Liver (tissue), 9 donors: Measurements from ENCODE around the gene FIBP. TPM values are rescaled to one million over a fixed set of nuclear protein-coding genes. Genes with fewer than 3 reads are reported as not detected.

Experiments
- DNase-seq: peaks from one replicate; pipeline ENCODE4 v3.0.0-alpha.2; 2017; ENCODE audit warnings: low spot score
- H3K27ac ChIP-seq, 2 donors: one replicate each; pipeline ENCODE4 v1.7.0; 2013; ENCODE audit warnings: inconsistent platforms in 2 of 2, low read length in 2 of 2, control low read depth in 1 of 2, low read depth in 1 of 2, mild to moderate bottlenecking in 1 of 2
- H3K27me3 ChIP-seq, 4 donors: one replicate each; pipeline versions ENCODE4 v1.6.1 to v1.7.0; 2013; ENCODE audit warnings: low read length in 3 of 4, inconsistent platforms in 1 of 4, mild to moderate bottlenecking in 1 of 4, moderate library complexity in 1 of 4; ENCODE audit not compliant: control insufficient read depth in 4 of 4, insufficient read depth in 4 of 4
- H3K36me3 ChIP-seq, 4 donors: one replicate each; pipeline versions ENCODE4 v1.6.1 to v1.7.0; 2013; ENCODE audit warnings: low read length in 3 of 4, mild to moderate bottlenecking in 3 of 4, low read depth in 1 of 4, moderate library complexity in 1 of 4; ENCODE audit not compliant: control insufficient read depth in 4 of 4, insufficient read depth in 3 of 4
- H3K4me1 ChIP-seq, 4 donors: one replicate each; pipeline versions ENCODE4 v1.6.1 to v1.7.0; 2013; ENCODE audit warnings: low read length in 3 of 4, mild to moderate bottlenecking in 3 of 4, moderate library complexity in 1 of 4; ENCODE audit not compliant: control insufficient read depth in 4 of 4, insufficient read depth in 4 of 4
- H3K4me3 ChIP-seq, 3 donors: one replicate each; pipeline versions ENCODE4 v1.6.1 to v1.7.0; 2013; ENCODE audit warnings: low read length in 3 of 3, control low read depth in 1 of 3, low read depth in 1 of 3, mild to moderate bottlenecking in 1 of 3
- H3K9ac ChIP-seq, 2 donors: one replicate each; pipeline ENCODE4 v1.7.0; 2013; ENCODE audit warnings: low read length in 2 of 2, mild to moderate bottlenecking in 2 of 2, moderate library complexity in 2 of 2, control low read depth in 1 of 2, low read depth in 1 of 2
- H3K9me3 ChIP-seq, 4 donors: one replicate each; pipeline versions ENCODE4 v1.6.1 to v1.7.0; 2013; ENCODE audit warnings: low read length in 3 of 4; ENCODE audit not compliant: control insufficient read depth in 4 of 4
- CTCF ChIP-seq: fragments of 150-350 bp; IDR thresholded peaks from 2 replicates; pipeline ENCODE4 v1.5.1; 2017; ENCODE audit warnings: improper control_type of control experiment, low read depth, low read length; ENCODE audit not compliant: missing input control
- EGR1 ChIP-seq, 2 donors: IDR thresholded peaks; 2 replicates each; pipeline ENCODE4 v1.6.1; 2016 to 2018; ENCODE audit warnings: antibody characterized with exemption in 2 of 2, low read depth in 2 of 2
- FOXA1 ChIP-seq: IDR thresholded peaks from 2 replicates; pipeline ENCODE4 v1.6.1; 2016; ENCODE audit warnings: antibody characterized with exemption
- FOXA2 ChIP-seq: IDR thresholded peaks from 2 replicates; pipeline ENCODE4 v1.6.1; 2016; ENCODE audit warnings: antibody characterized with exemption
- GABPA ChIP-seq, 2 donors: IDR thresholded peaks in 1 of 2; conservative IDR thresholded peaks in 1 of 2; 2 replicates each; pipeline ENCODE4 v1.6.1; 2016; ENCODE audit warnings: antibody characterized with exemption in 2 of 2, mild to moderate bottlenecking in 1 of 2, moderate library complexity in 1 of 2
- HNF4A ChIP-seq, 2 donors: conservative IDR thresholded peaks; 2 replicates each; pipeline ENCODE4 v1.6.1; 2016; ENCODE audit warnings: antibody characterized with exemption in 2 of 2, mild to moderate bottlenecking in 2 of 2
- HNF4G ChIP-seq: IDR thresholded peaks from 2 replicates; pipeline ENCODE4 v1.6.1; 2016; ENCODE audit warnings: antibody characterized with exemption
- JUND ChIP-seq, 2 donors: IDR thresholded peaks; 2 replicates each; pipeline ENCODE4 v1.6.1; 2016; ENCODE audit warnings: antibody characterized with exemption in 2 of 2
- MAX ChIP-seq: IDR thresholded peaks from 2 replicates; pipeline ENCODE4 v1.6.1; 2016; ENCODE audit warnings: antibody characterized with exemption
- NR2F2 ChIP-seq: IDR thresholded peaks from 2 replicates; pipeline ENCODE4 v1.6.1; 2016; ENCODE audit warnings: antibody characterized with exemption
- RAD21 ChIP-seq, 2 donors: IDR thresholded peaks; 2 replicates each; pipeline ENCODE4 v1.6.1; 2016; ENCODE audit warnings: antibody characterized with exemption in 2 of 2, mild to moderate bottlenecking in 2 of 2
- RXRA ChIP-seq, 2 donors: IDR thresholded peaks; 2 replicates each; pipeline ENCODE4 v1.6.1; 2017 to 2018; ENCODE audit warnings: antibody characterized with exemption in 2 of 2, mild to moderate bottlenecking in 1 of 2
- SP1 ChIP-seq: IDR thresholded peaks from 2 replicates; pipeline ENCODE4 v1.6.1; 2018; ENCODE audit warnings: antibody characterized with exemption, mild to moderate bottlenecking
- TAF1 ChIP-seq: conservative IDR thresholded peaks from 2 replicates; pipeline ENCODE4 v1.6.1; 2016; ENCODE audit warnings: antibody characterized with exemption, mild to moderate bottlenecking
- YY1 ChIP-seq: IDR thresholded peaks from 2 replicates; pipeline ENCODE4 v1.6.1; 2016; ENCODE audit warnings: antibody characterized with exemption, mild to moderate bottlenecking
- WGBS: extraction: QIAGEN DNeasy Blood & Tissue Kit; methylation state at CpG from one replicate; pipeline ENCODE4 v1.1.7; 2013; 5-methylcytosine and 5-hydroxymethylcytosine counted together
- polyA plus RNA-seq, 2 donors: library from polyadenylated mRNA; stranded (reverse) in 1 of 2; unstranded in 1 of 2; fragments of 200-250 nt in 1 of 2; fragments of >200 nt in 1 of 2; fragmentation: Nextera tagmentation in 1 of 2; extraction: Ambion mirVana in 1 of 2; gene quantifications; one replicate each; pipeline versions ENCODE4 v1.2.1 to v1.2.3, GENCODE V29; 2013 to 2015
- total RNA-seq, 2 donors: library from RNA; depleted of rRNA; stranded (reverse); fragments of >200 nt; gene quantifications; one replicate each; pipeline ENCODE4 v1.2.3, GENCODE V29; 2014
- TF ChIP-seq, protein P1 (sequence below): IDR thresholded peaks from 2 replicates; pipeline ENCODE4 v1.6.1; 2016; ENCODE audit warnings: antibody characterized with exemption, mild to moderate bottlenecking
- TF ChIP-seq, protein P2 (sequence below): IDR thresholded peaks from 2 replicates; pipeline ENCODE4 v1.6.1; 2016; ENCODE audit warnings: antibody characterized with exemption
- donor health status: healthy.
- donor health status: healthy.
- donor health status: healthy.
- donor health status: healthy.
- donor health status: healthy.

Gene FIBP
- total and polyA plus RNA-seq, 4 donors, result 23.7 to 45.4 (median 29.1) TPM

DNA sequence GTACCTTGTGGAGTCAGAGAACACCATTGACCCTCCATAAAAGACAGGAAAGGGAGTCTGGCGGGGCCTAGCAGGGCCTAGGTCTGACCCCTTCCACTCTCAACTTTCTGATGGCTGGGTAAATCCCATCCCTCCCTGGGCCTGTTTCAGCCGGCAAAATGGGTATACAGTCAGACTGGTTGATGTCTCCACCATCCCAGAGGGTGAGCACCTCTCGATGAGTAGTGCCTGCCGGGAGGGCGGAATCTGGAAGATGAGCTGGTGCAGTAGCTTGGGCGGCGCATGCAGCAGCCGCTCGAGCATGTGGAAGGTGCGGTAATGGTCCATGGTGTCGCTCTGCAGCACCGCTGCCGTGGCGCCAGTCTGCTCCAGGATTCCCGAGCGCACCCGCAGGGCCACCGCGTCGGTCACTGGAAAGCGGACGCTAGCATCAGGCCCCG is 528 bp downstream of the FIBP start:
- Histone ChIP-seq H3K27me3 (no peaks in the 10 kb centered on the region), H3K36me3 (peaks cover 0 to 9% (median 2%) of the 10 kb centered on the region in 4 donors), H3K4me3 (peak overlapping the region; percentile 62 to 94 (median 93)), H3K9me3 (no peaks in the 10 kb centered on the region), H3K9ac (peak overlapping the region; percentile 23 to 48), H3K4me1 (peaks cover 10 to 47% (median 29%) of the 10 kb centered on the region in 4 donors), H3K27ac (peak overlapping the region; percentile 83 to 89)
- WGBS, result 7% methylated on average over 23 of the region's 23 CpGs
- TF ChIP-seq FOXA1 (no peak), RXRA (IDR thresholded peaks at IDR 0.05) (no peak), HNF4G (no peak)
- no peak for DNase-seq

- H3K9me3 ChIP-seq, result no peaks in the 10 kb centered on the region
- TF ChIP-seq MAX (no peak), HNF4A (conservative IDR thresholded peaks at IDR 0.05) (no peak), JUND (IDR thresholded peaks at IDR 0.05) (no peak), TAF1 (no peak), CTCF (no peak), YY1 (no peak), GABPA (IDR thresholded peaks at IDR 0.05 in 1 of 2, conservative IDR thresholded peaks at IDR 0.05 in 1 of 2) (no peak), RAD21 (IDR thresholded peaks at IDR 0.05) (no peak), NR2F2 (no peak), RXRA (IDR thresholded peaks at IDR 0.05) (no peak), HNF4G (no peak), EGR1 (IDR thresholded peaks at IDR 0.05; ENCODE audit: low read depth in 2 of 2) (no peak), FOXA2 (no peak), SP1 (no peak)
- TF ChIP-seq, protein P1, sequence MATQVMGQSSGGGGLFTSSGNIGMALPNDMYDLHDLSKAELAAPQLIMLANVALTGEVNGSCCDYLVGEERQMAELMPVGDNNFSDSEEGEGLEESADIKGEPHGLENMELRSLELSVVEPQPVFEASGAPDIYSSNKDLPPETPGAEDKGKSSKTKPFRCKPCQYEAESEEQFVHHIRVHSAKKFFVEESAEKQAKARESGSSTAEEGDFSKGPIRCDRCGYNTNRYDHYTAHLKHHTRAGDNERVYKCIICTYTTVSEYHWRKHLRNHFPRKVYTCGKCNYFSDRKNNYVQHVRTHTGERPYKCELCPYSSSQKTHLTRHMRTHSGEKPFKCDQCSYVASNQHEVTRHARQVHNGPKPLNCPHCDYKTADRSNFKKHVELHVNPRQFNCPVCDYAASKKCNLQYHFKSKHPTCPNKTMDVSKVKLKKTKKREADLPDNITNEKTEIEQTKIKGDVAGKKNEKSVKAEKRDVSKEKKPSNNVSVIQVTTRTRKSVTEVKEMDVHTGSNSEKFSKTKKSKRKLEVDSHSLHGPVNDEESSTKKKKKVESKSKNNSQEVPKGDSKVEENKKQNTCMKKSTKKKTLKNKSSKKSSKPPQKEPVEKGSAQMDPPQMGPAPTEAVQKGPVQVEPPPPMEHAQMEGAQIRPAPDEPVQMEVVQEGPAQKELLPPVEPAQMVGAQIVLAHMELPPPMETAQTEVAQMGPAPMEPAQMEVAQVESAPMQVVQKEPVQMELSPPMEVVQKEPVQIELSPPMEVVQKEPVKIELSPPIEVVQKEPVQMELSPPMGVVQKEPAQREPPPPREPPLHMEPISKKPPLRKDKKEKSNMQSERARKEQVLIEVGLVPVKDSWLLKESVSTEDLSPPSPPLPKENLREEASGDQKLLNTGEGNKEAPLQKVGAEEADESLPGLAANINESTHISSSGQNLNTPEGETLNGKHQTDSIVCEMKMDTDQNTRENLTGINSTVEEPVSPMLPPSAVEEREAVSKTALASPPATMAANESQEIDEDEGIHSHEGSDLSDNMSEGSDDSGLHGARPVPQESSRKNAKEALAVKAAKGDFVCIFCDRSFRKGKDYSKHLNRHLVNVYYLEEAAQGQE, result no peak
- TF ChIP-seq, protein P2, sequence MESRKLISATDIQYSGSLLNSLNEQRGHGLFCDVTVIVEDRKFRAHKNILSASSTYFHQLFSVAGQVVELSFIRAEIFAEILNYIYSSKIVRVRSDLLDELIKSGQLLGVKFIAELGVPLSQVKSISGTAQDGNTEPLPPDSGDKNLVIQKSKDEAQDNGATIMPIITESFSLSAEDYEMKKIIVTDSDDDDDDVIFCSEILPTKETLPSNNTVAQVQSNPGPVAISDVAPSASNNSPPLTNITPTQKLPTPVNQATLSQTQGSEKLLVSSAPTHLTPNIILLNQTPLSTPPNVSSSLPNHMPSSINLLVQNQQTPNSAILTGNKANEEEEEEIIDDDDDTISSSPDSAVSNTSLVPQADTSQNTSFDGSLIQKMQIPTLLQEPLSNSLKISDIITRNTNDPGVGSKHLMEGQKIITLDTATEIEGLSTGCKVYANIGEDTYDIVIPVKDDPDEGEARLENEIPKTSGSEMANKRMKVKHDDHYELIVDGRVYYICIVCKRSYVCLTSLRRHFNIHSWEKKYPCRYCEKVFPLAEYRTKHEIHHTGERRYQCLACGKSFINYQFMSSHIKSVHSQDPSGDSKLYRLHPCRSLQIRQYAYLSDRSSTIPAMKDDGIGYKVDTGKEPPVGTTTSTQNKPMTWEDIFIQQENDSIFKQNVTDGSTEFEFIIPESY, result no peak
- H3K4me3 ChIP-seq, result peak overlapping the region in 2 of 3 donors; percentile 62 to 93
- WGBS, result 90% methylated on average over 14 of the region's 14 CpGs
- peak overlapping the region in 1 of 2 donors; percentile 89 for H3K27ac ChIP-seq
- no peaks in the 10 kb centered on the region for H3K27me3 ChIP-seq
- peaks cover 0 to 12% (median 2%) of the 10 kb centered on the region in 4 donors for H3K36me3 ChIP-seq
- no peak overlapping the region for H3K9ac ChIP-seq
- peaks cover 10 to 43% (median 27%) of the 10 kb centered on the region in 4 donors for H3K4me1 ChIP-seq
- DNase-seq, result no peak
Measured at GRCh38 chr11:65886826-65887722, 1.2 kb downstream of the FIBP start.
